NCI-H460 (cell line): ENCODE results near the gene LMCD1. TPM values are rescaled to one million over a fixed set of nuclear protein-coding genes. Genes with fewer than 3 reads are reported as not detected.
"Not testable (repeated sequence)": the region's sequence is repeated elsewhere in the genome, so short reads cannot be mapped to it uniquely, and the experiment has no call there.

Experiments
- DNase-seq: peaks from one replicate; pipeline ENCODE4 v3.0.0-alpha.2; 2016; ENCODE audit warnings: low read depth; ENCODE audit errors: extremely low read depth
- total RNA-seq: library from RNA; depleted of rRNA; stranded (reverse); fragments of >200 nt; shearing (Covaris generic); gene quantifications from 2 replicates; pipeline ENCODE4 v1.2.3, GENCODE V29; 2014

Gene LMCD1
- total RNA-seq, 1 experiment from 2014 or later = 5.7 TPM

- DNase-seq = no peak
Measured at GRCh38 chr3:8579096-8579495, 77.5 kb downstream of the LMCD1 start.

GRCh38 chr3:8579943-8580342 is 78.3 kb downstream of the LMCD1 start:
- no peak for DNase-seq

GRCh38 chr3:8580434-8580833 is 78.8 kb downstream of the LMCD1 start:
- not testable (repeated sequence) for DNase-seq

- no peak for DNase-seq
Measured at GRCh38 chr3:8581373-8581772, 79.8 kb downstream of the LMCD1 start.

- no peak for DNase-seq
Measured at GRCh38 chr3:8581806-8582445, 80.3 kb downstream of the LMCD1 start.

GRCh38 chr3:8584661-8585060 is 83.0 kb downstream of the LMCD1 start:
- no peak for DNase-seq

- no peak for DNase-seq
Measured at GRCh38 chr3:8589880-8590556, 88.4 kb downstream of the LMCD1 start.

- DNase-seq = no peak
Measured at GRCh38 chr3:8593021-8593827, 91.6 kb downstream of the LMCD1 start.

GRCh38 chr3:8595252-8595651 is 93.6 kb downstream of the LMCD1 start:
- no peak for DNase-seq

GRCh38 chr3:8595695-8596115 is 94.1 kb downstream of the LMCD1 start:
- no peak for DNase-seq

GRCh38 chr3:8596321-8597218 is 94.9 kb downstream of the LMCD1 start:
- DNase-seq = no peak

GRCh38 chr3:8597219-8597853 is 95.7 kb downstream of the LMCD1 start:
- no peak for DNase-seq

GRCh38 chr3:8599146-8599545 is 97.5 kb downstream of the LMCD1 start:
- no peak for DNase-seq

GRCh38 chr3:8600457-8600856 is 98.8 kb downstream of the LMCD1 start:
- DNase-seq = no peak

- no peak for DNase-seq
Measured at GRCh38 chr3:8603115-8603710, 101.6 kb downstream of the LMCD1 start.

GRCh38 chr3:8604006-8604405 is 102.4 kb downstream of the LMCD1 start:
- DNase-seq = no peak

GRCh38 chr3:8604988-8605387 is 103.4 kb downstream of the LMCD1 start:
- no peak for DNase-seq

- DNase-seq = no peak
Measured at GRCh38 chr3:8606701-8607231, 105.1 kb downstream of the LMCD1 start.

- DNase-seq = peak; percentile 15
Measured at GRCh38 chr3:8607234-8608040, 105.8 kb downstream of the LMCD1 start.
